ENCODE data around the gene MTRF1L.
"Not testable (repeated sequence)": the region's sequence is repeated elsewhere in the genome, so short reads cannot be mapped to it uniquely, and the experiment has no call there.

The MTRF1L gene

GRCh38 chr6:152973916-152974315 is 28.6 kb downstream of the MTRF1L start:
- no peak for DNase-seq

DNA sequence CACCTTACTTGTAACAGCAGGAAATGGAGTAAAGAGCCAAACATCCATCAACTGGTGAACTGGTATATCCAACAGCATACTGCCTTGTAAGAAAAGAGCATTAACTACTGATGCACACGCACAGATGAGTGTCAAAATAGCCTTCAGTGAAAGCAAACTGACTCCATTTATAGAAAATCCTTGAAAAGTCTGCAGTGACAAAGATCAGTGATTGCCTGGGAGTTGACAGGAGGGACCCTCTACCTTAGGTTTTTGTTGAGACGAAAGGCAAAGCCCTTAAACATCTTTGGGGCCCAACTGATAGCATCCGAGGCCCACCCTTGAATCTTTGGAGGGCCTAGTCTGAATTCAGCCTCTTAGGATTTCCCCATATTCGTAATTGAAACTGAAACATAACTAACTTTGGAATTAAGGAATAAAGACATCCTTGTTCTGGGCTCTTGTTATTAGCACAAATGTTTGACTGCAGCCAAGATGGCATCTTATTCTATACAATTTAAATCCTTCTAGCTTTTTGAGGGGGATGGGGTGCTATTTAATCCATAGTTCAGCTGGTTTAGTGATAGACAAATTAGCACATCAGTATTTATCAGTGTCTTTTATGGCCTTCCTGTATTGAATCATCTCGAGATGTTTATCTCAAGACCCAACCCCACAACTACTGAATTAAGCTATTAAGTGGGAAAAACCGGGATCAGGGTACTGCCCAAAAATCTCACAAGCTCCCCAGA is 32.7 kb downstream of the MTRF1L start:
- no peak for DNase-seq

DNA sequence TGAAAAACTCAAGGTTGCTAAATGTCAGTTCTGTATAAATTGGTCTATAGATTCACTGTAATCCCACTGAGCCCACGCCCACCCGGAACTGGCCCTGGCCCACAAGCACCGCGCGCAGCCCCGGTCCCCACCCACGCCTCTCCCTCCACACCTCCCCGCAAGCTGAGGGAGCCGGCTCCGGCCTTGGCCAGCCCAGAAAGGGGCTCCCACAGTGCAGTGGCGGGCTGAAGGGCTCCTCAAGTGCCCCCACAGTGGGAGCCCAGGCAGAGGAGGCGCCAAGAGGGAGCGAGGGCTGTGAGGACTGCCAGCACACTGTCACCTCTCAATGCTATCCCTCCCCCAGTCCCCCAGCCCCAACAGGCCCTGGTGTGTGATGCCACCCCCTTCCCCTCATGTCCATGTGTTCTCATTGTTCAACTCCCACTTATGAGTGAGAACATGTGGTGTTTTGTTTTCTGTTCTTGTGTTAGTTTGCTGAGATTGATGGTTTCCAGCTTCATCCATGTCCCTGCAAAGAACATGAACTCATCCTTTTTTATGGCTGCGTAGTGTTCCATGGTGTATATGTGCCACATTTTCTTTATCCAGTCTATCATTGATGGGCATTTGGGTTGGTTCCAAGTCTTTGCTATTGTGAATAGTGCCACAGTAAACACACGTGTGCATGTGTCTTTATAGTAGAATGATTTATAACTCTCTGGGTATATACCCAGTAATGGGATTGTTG is 36.2 kb downstream of the MTRF1L start:
- DNase-seq: not testable (repeated sequence)

DNA sequence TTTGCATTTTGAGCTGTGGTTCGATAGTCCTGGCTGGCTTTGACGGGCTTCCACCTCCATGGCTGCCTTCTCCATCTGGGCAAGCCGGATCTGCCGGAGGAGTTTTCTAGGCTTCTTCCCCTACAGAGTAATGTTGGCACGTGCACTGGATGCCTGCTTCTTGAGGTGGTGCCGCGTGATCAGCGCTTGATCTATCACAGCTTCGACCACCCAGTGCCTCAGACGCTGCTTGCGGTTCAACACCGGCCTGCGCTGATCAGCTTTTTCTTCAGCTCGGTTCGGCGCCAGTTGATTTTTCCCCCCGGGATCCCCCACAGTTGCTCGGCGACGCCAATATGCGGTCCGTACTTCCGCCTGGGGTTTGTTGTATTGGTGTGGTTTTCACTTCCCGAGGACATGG is 43.2 kb downstream of the MTRF1L start:
- DNase-seq: no peak

DNA sequence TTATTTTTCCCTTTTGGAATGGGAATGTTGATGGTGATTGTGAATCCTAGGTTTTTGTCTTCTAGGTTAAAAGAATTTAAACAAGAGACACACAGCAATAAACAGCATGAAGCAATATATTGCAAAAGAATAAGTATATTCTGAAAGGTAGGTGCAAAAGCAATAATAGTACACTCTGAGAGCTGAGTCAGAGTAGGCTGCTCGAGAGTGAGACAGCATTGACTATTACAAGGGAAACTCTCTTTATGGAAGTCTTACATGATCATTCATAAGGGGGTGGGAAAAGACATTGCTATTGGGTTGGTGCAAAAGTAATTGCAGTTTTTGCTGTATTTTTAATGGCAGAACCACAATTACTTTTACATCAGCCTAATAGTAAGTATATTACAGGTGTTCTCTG is 44.7 kb downstream of the MTRF1L start:
- no peak for DNase-seq

DNA sequence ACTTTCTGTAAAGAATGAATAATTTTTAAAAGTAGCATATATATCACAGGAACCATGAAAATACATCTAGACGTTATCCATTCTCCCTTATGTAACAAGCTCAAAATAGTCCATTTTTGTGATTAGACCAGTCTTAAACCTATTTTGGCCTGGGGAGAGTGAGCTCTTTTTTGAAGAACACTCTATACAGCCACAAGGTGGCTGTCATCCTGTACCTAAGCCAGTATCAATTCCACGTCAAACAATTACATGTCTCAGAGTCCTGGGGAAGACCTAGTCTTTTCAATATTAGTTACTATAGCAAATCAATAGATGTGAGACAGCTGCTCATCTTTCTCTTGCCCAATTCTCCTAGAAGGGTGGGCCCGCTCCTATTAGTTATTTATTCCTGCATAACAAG is 48.1 kb downstream of the MTRF1L start:
- no peak for DNase-seq

DNA sequence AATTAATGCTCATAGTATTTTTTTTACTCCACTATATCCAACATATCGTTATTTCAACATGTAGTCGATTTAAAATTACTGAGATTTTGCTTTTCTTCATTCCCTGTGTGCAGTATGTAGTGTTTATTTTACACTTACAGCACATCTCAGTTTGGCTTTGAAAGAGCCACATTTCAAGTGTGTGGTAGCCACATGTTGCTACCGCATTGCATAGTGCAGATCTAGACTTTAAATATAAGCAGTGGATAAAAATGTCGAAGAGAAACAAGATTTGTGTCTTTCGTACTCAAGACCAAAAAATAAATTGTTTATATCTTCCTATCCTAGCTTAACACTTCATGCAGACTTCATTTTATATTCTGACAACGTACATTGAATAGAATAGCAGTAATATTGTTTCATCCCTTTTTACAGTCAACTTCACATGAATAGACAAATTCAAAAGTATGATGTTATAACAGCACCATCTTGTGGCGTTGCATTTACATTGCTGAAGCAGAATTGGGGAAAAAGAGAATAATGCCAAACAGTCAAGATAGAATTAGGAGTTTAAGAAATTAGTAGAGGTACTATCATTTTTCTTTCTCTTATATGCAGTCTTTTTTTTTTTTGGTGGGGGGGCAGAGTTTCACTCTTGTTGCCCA is 49.5 kb downstream of the MTRF1L start:
- DNase-seq: no peak

GRCh38 chr6:152952045-152952444 is 50.5 kb downstream of the MTRF1L start:
- no peak for DNase-seq

DNA sequence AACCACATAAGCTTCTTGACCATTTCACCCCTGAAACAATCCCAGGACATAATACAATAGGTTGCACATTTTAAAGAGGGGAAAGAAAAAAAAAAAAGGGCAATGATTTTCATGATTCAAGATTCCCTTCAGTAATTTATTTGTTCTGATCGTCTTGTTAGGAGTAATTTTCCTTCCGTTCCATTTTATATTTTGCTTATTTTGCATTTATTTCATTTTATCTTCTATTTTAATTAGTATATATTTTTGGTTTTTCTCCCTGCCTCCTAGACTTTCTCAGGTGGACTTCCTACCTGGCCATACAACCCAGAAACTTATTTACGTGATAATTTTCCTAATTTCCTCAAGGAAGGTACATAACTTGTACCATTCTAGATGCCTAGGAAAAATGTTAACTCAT is 52.3 kb downstream of the MTRF1L start:
- DNase-seq: no peak

DNA sequence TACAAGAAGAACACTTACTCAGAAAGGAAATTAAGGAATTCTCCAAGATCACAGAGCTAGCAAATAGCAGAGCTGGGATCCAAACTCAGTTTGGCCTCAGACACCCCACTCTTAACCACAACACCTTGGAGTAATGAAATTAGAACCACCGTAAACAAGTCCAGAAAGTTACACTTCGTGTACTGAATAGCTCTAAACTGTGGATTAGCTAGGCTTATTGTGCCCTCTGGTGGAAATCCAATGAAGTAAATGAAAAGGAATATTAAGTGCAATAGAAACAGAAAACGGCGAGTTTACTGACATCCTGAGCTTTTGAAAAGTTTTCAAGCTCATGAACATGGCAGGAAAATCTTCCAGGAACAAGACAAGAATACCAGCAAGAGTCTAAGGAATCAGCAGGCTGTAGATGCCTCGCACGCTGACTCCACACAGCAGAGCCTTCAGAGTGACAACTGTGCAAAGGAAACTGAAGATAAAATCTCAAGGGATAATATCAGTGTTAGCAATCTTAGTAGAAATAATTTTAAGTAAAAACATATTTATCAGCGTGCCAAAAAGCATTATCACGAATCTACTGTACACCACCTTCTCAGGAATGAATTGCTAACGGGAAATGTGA is 54.2 kb downstream of the MTRF1L start:
- DNase-seq: peak in 3 of 56 donors; percentile 2 to 40 (median 4)

GRCh38 chr6:152946995-152947394 is 55.5 kb downstream of the MTRF1L start:
- no peak for DNase-seq

DNA sequence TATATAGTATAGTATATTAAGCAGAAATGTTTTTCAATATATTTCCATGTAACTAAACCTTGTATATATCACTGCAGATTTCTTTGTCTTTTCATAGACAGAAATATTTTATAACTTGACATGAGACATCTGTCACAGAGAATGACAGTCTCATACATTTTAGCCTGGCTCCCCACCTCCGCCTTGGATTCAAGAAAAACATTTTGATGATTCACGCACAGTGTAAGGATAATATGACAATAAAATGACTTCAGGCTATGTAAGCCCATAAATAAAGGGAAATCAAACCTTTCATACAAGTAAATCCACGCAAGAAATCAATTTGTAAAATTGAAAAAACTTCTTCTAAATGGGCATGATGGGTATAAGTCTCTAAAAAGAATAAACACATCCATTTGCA is 56.0 kb downstream of the MTRF1L start:
- peak in 1 of 56 donors; percentile 5 for DNase-seq

GRCh38 chr6:152943260-152943897 is 59.1 kb downstream of the MTRF1L start:
- no peak for DNase-seq

DNA sequence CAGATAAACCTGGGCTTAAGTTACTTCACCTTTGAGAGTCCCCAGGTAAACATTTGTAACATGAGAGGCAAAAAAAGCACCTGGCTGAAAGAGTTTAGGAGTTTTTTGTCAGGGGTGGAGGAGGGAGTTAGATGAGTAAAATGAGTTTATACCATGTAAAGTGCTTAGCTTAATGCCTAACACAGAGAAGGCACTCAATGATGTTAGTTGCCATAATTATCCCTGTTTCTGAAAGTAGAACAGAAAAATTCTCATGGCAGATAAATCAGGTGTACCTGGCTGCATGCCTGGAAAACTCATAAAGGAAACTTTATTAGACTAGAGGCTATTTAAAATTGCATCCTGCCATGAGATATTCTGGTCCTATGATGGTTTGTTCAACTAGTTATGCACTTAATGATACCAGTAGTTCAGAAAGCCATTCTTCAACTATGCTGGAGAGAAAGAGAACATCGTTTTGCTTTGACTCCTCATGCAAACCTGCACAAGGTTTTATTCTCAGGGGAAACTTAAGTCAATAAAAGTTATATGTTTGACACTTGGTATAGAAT is 60.1 kb downstream of the MTRF1L start:
- DNase-seq: no peak

DNA sequence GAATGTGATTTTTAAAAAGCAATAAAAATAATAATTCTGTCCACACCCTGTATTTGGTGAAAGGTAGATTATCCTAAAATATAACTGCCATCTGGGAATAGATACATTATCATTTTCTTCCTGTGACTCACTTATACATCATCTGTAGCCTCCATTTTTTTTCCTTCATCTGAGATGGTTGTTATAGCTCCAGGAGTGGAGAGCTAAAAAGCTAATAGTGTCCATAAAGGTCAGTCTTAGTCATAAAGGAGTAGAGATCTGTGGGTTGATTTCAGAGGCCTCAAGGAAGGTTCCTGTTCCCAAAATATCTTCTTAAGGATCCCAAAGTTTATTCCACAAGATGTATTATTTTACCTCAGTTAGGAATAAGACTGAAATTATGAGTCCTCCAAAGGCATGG is 60.8 kb downstream of the MTRF1L start:
- no peak for DNase-seq

All from amygdala (tissue), 56 donors.